ENCODE measurements around the gene MCC. TPM values are rescaled to one million over a fixed set of nuclear protein-coding genes. Genes with fewer than 3 reads are reported as not detected.

MCC gene
- total RNA-seq, 1 donor from 2014 or later, result 26.9 TPM

DNA sequence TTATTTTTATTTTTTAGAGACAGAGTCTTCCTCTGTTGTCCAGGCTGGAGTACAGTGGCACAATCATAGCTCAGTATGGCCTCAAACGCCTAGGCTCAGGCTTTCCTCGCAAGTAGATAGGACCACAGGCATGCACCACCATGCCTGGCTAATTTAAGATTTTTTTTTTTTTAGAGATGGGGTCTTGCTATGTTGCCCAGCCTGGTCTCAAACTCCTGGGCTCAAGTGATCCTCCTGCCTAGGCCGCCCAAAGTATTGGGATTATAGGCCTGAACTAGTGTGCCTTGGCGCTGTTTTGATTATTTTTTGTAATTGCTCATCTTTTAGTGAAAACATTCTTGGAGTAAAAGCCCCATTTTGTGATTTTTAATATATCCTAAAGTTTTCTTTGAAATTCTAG, 30.6 kb upstream of the MCC start:
- H3K4me2 ChIP-seq (ENCODE audit: low read length), result no peak overlapping the region
- no peak overlapping the region for H3K9ac ChIP-seq (ENCODE audit: low read length)
- H3K36me3 ChIP-seq (ENCODE audit: insufficient read depth, low read length), result no peaks in the 10 kb centered on the region
- Mint-ChIP-seq H3K27me3 (ENCODE audit: low read depth, unreplicated experiment) (no peaks in the 10 kb centered on the region), H3K9me3 (ENCODE audit: unreplicated experiment) (no peaks in the 10 kb centered on the region), H3K27ac (ENCODE audit: unreplicated experiment) (no peak overlapping the region), H3K4me3 (ENCODE audit: unreplicated experiment) (no peak overlapping the region), H3K36me3 (ENCODE audit: low read depth, unreplicated experiment) (peaks cover 7% of the 10 kb centered on the region), H3K4me1 (ENCODE audit: low read depth, unreplicated experiment) (peaks cover 15% of the 10 kb centered on the region)
- H2AFZ ChIP-seq (ENCODE audit: low read depth, low read length), result no peak overlapping the region
- no peaks in the 10 kb centered on the region for H3K9me3 ChIP-seq (ENCODE audit: insufficient read depth, low read depth, low read length)
- H3K4me1 ChIP-seq (ENCODE audit: insufficient read depth, low read length), result peaks cover 8% of the 10 kb centered on the region
- no peak overlapping the region for H3K27ac ChIP-seq (ENCODE audit: low read depth, low read length)
- no peak for DNase-seq (ENCODE audit: low read depth)
- H3K4me3 ChIP-seq (ENCODE audit: insufficient read depth, low read depth, low read length), result no peak overlapping the region
- peaks cover 69% of the 10 kb centered on the region for H3K79me2 ChIP-seq (ENCODE audit: insufficient read depth, low read length)
- no peak for FAIRE-seq
- peaks cover 11% of the 10 kb centered on the region for H4K20me1 ChIP-seq (ENCODE audit: insufficient read depth, low read length)
- no peak for TF ChIP-seq EZH2 (IDR thresholded peaks at IDR 0.05; ENCODE audit: insufficient read depth, low read length)
- TF ChIP-seq, protein P1, sequence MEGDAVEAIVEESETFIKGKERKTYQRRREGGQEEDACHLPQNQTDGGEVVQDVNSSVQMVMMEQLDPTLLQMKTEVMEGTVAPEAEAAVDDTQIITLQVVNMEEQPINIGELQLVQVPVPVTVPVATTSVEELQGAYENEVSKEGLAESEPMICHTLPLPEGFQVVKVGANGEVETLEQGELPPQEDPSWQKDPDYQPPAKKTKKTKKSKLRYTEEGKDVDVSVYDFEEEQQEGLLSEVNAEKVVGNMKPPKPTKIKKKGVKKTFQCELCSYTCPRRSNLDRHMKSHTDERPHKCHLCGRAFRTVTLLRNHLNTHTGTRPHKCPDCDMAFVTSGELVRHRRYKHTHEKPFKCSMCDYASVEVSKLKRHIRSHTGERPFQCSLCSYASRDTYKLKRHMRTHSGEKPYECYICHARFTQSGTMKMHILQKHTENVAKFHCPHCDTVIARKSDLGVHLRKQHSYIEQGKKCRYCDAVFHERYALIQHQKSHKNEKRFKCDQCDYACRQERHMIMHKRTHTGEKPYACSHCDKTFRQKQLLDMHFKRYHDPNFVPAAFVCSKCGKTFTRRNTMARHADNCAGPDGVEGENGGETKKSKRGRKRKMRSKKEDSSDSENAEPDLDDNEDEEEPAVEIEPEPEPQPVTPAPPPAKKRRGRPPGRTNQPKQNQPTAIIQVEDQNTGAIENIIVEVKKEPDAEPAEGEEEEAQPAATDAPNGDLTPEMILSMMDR (IDR thresholded peaks at IDR 0.05; ENCODE audit: insufficient read depth, low read depth, low read length), result no peak
- H3K27me3 ChIP-seq (ENCODE audit: insufficient read depth, low read length), result no peaks in the 10 kb centered on the region

DNA sequence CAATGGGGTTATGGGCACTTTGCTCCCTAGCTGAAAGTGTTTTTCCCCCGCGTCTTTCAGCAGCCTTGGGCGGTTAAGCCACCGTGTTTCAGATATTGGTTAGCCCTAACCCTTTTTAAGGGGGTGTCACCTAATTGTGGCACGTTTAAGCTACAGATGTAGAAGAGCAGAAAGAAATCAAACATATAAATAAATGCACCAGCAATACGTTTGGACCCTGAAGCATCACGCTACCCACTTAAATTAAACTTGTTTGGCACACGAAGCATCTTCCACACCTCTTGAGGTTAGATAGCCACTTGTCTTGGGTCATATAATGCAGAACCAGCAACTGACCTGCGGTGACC, 26.0 kb upstream of the MCC start:
- Histone ChIP-seq H3K79me2 (ENCODE audit: insufficient read depth, low read length) (peaks cover 40% of the 10 kb centered on the region), H3K27ac (ENCODE audit: low read depth, low read length) (peak overlapping the region; percentile 90)
- peak overlapping the region; percentile 95 for H3K4me3 Mint-ChIP-seq (ENCODE audit: unreplicated experiment)

More for the DNA sequence above, 26.0 kb upstream of the MCC start:
- peak overlapping the region; percentile 96 for H2AFZ ChIP-seq (ENCODE audit: low read depth, low read length)
- H3K9ac ChIP-seq (ENCODE audit: low read length), result peak overlapping the region; percentile 96
- H3K4me2 ChIP-seq (ENCODE audit: low read length), result peak overlapping the region; percentile 91
- FAIRE-seq, result peak; percentile 9
- H3K9me3 ChIP-seq (ENCODE audit: insufficient read depth, low read depth, low read length), result no peaks in the 10 kb centered on the region
- Mint-ChIP-seq H3K9me3 (ENCODE audit: unreplicated experiment) (no peaks in the 10 kb centered on the region), H3K36me3 (ENCODE audit: low read depth, unreplicated experiment) (no peaks in the 10 kb centered on the region), H3K27me3 (ENCODE audit: low read depth, unreplicated experiment) (no peaks in the 10 kb centered on the region), H3K27ac (ENCODE audit: unreplicated experiment) (peak overlapping the region; percentile 99), H3K4me1 (ENCODE audit: low read depth, unreplicated experiment) (peaks cover 5% of the 10 kb centered on the region)
- peaks cover 5% of the 10 kb centered on the region for H3K4me1 ChIP-seq (ENCODE audit: insufficient read depth, low read length)
- no peaks in the 10 kb centered on the region for H3K27me3 ChIP-seq (ENCODE audit: insufficient read depth, low read length)
- H4K20me1 ChIP-seq (ENCODE audit: insufficient read depth, low read length), result peaks cover 4% of the 10 kb centered on the region
- H3K36me3 ChIP-seq (ENCODE audit: insufficient read depth, low read length), result no peaks in the 10 kb centered on the region
- peak overlapping the region; percentile 75 for H3K4me3 ChIP-seq (ENCODE audit: insufficient read depth, low read depth, low read length)
- TF ChIP-seq, protein P1 (IDR thresholded peaks at IDR 0.05; ENCODE audit: insufficient read depth, low read depth, low read length), result no peak
- no peak for TF ChIP-seq EZH2 (IDR thresholded peaks at IDR 0.05; ENCODE audit: insufficient read depth, low read length)
- no peak for DNase-seq (ENCODE audit: low read depth)
